Umbilical cord (tissue), 2 donors: ENCODE data around the gene CELF2. TPM values are rescaled to one million over a fixed set of nuclear protein-coding genes. Genes with fewer than 3 reads are reported as not detected.
"Not testable (repeated sequence)": the region's sequence is repeated elsewhere in the genome, so short reads cannot be mapped to it uniquely, and the experiment has no call there.

Source experiments
- DNase-seq: peaks from one replicate; pipeline ENCODE4 v3.0.0-alpha.2; 2015; ENCODE audit warnings: low spot score
- total RNA-seq: library from RNA; depleted of rRNA; stranded (reverse); fragments of >200 nt; gene quantifications from one replicate; pipeline ENCODE4 v1.2.3, GENCODE V29; 2014; ENCODE audit warnings: low replicate concordance; ENCODE audit not compliant: insufficient read depth

The CELF2 gene
- total RNA-seq, 1 donor from 2014 or later, result 10.1 TPM

DNA sequence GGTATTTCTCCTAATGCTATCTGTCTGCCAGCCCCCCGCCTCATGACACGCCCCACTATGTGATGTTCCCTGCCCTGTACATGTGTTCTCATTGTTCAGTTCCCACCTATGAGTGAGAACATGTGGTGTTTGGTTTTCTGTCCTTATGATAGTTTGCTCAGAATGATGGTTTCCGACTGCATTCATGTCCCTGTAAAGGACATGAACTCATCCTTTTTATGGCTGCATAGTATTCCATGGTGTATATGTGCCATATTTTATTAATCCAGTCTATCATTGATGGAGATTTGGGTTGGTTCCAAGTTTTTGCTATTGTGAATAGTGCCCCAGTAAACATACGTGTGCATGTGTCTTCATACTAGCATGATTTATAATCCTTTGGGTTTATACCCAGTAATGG, 109.3 kb downstream of the CELF2 start:
- not testable (repeated sequence) for DNase-seq

DNA sequence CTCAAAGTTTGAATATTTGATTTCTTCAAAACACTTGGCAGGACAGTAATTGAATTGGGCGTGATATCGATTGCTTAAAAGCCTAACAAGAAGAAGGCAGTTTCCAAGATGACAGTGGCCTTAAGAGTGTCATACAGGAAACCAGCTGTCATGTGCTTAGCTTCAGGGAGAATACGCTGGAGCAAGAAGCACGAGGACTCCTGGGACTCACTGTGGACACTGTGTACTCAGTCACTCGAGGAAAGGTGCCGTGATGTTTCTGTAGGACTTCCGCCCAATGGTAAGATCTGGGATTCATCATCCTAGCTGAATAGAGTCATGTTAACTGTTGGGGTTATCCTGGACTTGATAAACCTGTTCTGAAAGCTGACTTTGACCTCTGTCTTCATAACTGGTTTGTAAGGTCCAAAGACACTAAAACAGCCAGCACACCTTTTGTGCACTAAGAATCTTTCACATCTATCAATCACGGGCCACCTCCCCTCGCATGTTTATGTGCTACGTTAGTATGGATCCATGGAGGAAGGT, 113.5 kb downstream of the CELF2 start:
- DNase-seq, result peak; percentile 17

DNA sequence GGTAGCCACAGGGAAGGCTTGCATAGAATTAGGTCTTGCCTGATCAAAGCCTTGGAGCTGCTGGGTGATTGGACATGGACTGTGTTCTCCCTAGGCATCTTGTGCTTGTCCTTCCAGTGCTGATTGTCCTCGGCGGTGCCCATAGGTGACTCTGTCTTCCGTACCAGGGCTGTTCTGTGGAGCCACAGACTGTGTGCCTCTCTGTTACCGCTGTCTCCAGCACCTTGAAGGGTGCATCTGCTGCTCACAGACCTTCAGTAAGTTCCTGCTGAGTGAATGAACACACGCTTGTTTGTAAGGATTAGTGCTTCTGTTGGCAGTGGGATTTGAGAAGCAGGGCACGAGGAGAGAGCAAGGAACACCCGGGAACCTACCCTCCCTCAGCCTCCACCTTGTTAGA, 116.7 kb downstream of the CELF2 start:
- DNase-seq, result no peak

DNA sequence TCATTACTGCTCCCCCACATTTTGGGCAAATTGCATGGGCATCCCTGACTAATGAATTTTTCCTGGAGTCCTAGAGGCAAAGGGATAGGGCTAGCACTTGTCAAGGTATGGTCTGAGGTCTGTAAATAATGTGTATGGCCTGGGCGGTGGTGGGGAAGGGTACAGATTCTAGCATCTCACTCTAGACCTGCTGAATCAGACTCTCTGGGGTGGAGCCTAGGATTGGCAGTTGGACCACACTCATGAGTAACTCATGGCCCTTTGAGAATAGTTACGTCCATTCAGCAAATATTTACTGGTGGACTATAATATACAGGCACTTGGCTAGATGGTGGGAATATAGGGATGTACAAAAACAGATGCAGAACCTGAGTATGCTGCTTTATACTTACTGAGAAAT, 118.0 kb downstream of the CELF2 start:
- DNase-seq, result no peak

DNA sequence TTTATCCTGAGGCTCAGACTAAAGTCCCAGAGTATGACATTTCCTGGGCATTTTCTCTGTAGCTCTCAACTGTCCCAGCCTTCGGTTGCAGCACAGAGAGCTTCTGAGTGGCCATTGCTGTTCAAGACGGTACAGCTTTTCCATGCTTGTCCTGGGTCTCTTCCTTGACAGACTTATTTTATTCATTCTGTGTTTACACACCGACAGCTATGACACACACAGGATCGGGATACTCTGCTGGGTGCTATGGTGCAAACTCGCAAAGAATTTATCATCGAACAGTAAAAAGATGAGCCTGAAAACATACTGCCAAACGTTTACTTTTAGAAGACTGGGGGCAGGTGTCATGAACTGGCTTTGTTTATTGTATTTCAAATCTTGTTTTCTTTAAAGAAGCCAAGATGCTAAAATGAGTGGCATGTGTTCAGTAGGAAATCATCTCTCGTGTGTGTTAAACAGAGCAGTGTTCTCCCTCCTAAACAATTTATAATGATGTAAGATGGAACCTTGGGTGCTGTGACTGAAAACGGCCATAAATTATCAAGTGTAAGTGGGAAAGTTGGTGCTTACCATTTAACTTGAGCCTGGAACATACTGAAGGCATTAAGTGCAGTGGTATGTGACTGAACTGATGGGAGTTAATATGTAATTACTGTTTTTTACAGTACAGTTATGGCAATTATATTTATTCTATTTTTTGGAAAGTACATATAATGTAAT, 120.8 kb downstream of the CELF2 start:
- DNase-seq, result no peak

DNA sequence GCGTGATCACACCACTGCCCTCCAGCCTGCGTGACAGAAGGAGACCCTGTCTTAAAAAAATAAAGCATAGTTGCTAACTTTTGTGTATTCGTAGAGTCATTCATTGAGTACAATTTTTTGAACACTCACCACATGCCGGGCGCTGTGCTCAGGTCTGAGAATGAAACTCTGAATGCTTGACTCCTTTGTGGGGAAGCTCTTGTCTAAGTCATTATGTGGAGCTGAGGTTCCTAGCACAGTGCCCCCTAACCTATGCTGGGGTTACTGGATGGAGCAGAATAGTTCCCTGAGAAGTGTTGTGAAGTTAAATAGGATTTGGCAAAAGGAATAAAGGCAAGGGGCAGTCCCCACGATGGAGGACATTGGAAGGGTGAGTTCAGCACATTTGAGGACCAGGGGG, 123.3 kb downstream of the CELF2 start:
- DNase-seq, result no peak

DNA sequence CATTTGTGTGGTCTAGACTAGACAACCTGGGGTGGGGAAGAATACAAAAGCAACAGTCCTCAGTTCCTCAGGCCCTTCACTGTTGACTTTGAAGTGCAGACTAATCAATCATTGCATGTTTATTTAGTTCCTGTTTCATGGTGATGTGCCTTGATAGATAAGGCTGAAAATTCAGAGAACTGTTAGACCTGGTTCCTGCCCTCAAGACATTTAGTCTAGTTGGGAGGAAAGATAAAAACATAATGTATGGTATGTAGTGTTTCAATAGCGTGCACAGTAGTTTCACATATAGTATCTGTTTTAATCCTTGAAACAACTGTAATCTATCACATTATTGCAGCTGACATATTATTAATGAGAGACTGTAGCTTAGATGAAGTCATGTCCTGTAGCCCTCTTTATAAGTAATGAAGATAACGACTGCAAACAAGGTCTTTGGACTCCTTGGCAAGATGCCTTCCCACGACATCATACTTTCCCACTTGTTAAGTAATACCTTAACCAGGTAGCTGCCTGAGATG, 124.0 kb downstream of the CELF2 start:
- DNase-seq, result no peak

DNA sequence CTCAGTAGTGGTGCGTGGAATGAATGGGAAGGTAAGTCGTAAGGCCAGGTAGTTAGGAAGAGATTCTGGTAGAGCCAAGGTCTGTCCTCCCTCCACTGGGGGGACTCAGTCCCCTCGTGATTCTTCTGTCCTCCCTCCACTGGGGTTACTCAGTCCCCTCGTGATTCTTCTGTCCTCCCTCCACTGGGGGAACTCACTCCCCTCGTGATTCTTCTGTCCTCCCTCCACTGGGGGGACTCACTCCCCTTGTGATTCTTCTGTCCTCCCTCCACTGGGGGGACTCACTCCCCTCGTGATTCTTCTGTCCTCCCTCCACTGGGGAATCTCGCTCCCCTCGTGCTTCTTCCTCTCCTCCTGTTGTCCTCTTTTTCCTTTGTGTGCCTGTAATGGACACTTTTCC, 125.1 kb downstream of the CELF2 start:
- DNase-seq, result no peak

DNA sequence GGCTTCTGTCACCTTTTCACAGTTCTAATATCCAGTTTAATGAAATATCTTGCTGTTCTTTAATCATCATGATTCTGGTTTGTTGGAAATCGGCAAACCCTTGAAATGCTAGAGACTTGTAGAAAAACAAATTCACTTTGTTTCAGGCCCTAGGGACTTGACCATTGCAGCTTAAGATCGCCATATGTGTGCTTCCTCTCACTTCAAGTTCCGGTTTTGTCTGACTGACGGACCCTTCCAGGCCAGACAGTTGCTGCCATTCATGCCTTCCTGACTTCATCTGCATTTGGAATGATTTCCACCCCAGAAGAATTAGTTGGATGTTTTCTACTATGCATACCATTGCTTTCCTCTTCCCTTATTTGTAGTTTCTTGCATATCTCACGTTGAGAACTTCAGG, 125.6 kb downstream of the CELF2 start:
- no peak for DNase-seq

DNA sequence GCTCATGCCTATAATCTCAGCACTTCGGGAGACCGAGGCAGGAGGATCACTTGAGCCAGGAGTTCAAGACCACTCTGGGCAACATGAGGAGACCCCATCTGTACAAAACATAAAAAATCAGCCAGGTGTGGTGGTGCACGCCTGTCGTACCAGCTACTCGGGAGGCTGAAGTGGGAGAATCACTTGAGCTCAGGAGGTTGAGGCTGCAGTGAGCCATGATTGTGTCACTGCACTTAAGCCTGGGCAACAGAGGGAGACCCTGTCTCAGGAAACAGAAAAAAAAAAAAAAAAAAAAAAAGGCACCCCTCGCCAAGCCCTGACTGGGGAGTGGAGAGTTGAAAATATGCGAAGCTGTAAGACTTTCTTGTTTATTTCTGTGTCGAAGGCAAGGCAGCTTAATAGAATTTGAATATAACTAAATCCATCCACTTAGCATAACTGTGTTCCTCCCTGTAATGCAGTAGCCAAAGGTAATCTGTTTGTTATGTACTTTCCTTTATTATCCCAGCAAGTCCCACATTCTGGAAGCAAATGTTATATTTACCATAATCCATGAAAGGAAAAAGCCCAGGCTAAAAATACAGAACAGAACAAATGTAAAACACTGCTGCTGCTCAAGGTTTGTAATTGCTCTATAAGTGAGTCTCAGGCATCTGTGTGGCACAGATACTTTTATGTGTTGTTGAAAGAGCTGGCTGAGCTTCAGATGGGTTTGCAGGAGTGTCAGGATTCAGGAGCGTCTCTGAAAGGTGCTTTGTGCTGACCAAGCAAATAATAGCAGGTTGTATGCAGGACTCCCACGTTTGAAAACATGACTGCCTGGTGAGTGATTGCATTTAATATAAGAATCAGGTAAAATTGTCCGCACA, 127.2 kb downstream of the CELF2 start:
- DNase-seq, result peak; percentile 50

DNA sequence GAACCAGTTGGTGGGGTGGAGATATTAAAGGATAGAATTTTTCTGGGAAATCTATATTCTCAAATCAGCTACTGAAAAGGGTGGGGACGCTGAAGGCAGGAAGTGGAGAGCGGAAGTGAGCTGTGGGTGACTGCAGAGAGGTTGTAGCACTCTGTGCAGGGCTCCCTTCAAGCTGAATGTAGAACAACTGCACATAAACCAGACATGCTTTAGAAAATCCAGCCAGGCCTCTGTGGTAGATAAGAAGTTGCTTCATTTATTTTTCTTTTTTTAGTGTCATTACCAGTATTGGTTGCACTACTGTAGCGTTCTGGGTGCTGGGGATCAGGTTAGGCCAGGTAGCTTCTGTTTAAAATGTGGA, 127.8 kb downstream of the CELF2 start:
- peak; percentile 93 for DNase-seq

DNA sequence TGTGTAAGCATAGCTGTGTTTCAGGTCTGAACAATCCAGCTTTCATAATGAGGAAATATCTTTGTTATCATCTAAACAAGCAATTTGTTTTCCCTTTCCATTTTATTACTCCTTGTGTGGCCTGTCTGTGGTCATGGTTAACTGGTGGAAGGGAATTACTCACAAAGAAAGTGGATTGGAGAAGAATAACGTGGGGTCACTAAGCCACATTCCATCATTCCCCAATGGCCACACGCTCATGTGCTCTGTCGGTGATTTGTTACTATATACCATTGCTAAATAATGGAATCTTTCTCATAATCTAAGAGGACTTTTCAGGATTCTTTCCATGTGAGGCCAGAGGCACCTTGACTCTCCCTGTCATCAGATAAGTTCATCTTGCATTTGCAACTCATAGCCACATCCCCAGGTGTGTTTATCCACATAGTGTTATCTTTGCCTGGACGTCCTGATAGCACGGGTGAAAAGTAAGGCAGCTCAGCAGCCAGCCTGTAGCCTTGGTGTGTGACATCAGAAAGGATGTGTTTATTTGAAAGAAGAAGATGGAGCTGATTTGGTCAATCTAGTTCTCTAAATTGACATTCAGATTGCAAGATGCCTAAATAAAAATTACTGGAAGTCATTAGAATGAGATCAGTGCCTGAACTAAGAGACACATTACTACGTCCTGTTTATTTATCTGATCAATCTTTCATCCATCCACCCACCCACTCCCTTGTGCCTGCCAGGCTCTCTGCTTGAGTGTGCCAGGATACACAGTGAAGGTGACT, 128.9 kb downstream of the CELF2 start:
- DNase-seq, result no peak

DNA sequence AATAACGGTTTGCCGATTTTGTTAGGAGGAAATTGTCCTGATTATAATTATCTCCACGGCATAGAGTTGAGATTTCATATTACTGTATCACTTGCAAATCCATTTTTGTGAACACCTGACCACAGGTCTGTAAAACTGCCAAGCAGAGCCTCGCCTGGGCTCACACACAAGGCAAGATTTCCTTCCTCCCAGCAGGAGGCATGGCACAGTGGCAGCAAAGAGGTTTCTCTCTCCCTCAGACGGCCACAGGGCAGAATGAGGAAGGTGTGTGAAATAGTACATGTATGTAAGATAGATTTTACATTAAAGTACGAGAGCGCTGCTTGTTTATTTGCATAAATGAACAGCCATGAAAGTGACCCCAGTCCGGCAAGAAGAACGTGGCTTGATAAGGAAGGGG, 130.1 kb downstream of the CELF2 start:
- DNase-seq, result no peak

DNA sequence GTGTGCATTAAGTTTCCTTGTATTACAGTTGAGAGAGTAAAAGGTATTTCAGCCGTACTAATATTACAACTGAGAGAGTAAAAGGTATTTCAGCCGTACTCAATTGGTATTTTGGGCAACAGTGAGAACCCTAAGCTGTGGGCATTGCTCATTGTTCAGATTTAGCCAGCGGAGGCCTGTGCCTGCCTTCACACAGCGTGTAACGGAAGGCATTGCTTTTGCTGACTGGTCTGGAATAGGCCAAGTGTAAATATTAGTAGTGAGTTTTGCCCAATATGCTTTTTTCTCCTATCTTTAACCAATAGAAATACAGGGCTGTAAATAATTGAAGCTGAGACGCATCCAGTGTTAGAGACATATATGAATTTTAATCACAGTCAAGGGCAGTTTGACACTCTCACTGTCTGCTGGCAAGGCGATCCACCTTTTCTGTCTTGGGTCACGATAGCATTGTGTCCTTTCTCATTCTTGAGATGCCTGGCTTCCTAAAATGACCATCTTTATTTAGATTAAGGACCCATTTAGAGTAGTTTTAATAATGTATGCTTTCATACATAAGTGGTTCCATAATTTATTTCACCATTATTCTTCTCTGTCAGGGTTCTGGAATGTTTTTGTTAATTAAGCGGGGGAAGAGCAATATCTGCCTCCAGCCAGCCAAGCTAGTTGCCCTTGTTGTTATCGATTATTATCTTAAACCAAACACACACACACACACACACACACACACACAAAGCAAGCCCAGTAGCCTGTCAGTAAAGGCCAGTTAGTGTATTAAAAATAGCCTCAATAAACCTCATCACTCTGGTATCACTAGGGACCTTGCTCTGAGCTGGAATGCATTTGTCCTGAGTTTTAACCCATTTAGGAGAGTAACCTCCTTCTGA, 130.7 kb downstream of the CELF2 start:
- no peak for DNase-seq

DNA sequence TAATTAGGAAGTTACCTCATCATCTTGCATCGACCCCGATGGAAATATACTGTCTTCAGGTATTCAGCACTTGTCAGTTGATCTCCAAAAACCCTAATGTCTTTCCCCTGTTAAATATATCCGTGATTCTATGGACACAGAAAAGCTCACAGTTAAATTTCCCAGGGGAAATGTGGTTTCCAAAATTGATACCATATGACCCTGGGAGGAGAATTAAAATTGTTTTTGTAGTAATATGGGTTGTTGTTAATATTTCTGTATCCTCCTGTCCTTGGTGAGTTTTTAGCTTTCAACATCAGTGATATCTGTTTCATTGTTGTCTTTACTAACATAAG, 132.1 kb downstream of the CELF2 start:
- no peak for DNase-seq

DNA sequence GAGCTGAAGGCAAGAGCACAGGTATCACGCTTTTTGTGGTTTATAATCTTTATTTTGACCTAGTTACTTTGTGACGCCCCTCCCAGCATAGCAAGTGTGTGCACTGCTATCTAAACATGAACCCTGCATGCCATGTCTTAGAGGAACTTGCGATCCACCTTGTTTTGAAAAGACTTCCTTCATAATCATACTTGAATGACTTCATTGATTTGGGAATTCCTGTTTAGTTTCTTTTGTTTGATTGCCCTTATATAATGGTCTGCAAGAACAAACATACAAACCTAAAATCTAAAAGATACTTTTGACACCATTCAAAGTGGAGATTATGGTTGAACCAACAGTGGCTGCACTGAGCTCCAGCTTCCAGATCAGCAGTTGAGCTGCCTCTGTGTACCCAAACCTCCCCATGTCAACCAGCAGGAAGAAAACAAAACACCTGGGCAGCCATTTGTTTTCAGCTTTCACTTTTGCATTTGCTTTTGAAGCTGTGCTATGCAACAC, 132.6 kb downstream of the CELF2 start:
- no peak for DNase-seq

DNA sequence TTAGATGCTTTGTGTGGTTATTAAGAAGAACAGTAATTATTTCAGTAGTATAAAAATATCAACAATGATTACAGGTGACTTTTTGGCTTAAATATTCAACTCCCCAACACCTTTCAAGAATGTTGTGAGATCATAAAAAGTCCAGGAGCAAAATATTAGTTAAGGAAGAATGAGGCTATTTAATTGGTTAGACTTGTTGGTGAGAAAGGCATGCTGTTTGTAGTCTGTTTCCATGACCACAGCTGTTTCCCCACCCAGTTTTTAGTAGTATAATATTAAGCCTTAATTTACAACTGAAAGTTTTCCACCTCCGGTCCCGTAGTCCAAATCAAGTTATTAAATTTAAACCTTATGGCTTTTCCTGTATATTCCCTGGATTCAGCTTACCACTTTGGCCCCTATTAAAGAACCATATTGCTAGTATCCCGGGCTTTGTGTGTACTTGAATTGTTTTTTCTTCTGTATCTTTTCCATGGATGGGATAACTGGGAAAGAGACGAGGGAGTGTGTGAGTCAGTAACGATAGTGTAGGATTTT, 133.3 kb downstream of the CELF2 start:
- no peak for DNase-seq

DNA sequence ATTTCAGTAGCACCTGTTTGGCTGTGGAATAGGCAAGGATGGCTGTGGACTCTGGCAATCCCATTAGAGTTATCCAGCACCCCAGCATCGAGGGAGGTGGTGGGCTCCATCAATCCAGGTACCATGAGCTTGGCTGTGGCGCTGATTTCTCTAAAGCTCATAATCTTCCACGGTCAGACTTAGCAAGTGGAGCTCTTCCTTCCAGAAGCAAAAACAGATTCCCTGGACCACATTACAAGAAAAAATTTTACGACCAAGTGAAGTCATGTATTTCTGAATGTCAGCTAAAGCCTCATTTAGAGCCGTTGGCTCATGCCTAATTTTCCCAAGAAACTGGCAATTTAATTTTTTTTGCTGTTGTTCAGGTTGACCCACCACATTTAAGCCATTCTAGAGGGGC, 135.1 kb downstream of the CELF2 start:
- DNase-seq, result peak; percentile 20

DNA sequence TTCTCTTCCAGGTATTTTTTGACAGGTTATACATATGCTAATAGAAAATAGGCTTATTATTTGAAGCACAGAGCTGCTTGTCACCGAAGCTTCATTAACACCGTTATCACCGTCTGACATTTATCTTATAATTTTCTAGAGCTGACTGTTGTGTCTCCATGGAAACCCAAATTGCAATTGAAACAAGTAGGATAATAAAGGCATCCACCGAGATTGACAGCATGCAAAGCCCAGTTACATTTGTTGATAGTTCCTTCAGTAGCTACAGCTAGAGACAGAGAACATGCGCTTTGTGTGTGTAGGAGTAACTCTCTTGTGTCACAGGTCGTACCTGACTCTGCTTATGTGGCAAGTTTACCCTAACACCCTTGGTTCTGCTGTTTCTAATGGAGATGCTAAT, 135.6 kb downstream of the CELF2 start:
- no peak for DNase-seq

DNA sequence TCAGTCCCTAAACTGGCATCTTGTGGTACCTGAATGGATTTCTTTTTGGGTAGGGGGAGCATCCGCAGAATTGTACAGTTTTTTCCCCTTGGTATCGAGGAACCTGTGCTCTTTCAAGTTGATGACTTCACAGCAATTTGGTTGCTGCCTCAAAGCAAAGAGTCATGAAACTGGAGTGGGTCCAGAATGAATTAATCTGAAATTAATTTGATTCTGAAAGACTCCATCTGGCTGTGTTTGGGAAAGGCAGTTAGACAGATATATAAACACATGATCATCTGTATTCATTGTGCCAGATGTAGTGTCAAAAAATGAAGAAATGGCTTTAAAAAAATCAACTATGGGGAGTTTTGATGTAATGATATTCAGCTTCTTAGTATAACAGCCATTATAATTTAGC, 136.1 kb downstream of the CELF2 start:
- DNase-seq, result no peak

DNA sequence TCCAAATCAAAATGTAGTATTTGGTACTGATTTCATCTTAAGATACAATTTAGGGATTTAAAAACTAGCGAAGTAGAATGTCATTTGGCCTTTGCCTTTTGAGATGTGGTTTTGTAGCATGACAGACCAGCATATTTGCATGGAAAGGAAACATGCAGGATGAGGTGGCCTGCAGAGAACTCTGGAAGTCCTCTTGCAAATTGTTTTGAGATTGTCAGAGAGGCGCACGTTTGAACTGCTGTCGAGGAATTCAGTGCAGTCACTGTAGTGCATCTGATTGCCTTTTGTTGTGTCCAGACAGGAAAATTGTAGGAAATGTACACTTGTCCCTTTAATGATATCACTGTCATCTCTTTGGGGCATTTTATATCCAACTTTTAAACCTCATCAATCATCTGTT, 136.7 kb downstream of the CELF2 start:
- no peak for DNase-seq
